HG03439 (cell line): Measurements from ENCODE around the gene SHB.
"Not testable (repeated sequence)": the region's sequence is repeated elsewhere in the genome, so short reads cannot be mapped to it uniquely, and the experiment has no call there.

Experiments
- ATAC-seq: cut with Tn5 transposase; IDR thresholded peaks from one replicate; pipeline ENCODE4 v1.9.1; 2021; ENCODE audit warnings: mild to moderate bottlenecking, moderate library complexity; ENCODE audit not compliant: unreplicated experiment

The SHB gene

DNA sequence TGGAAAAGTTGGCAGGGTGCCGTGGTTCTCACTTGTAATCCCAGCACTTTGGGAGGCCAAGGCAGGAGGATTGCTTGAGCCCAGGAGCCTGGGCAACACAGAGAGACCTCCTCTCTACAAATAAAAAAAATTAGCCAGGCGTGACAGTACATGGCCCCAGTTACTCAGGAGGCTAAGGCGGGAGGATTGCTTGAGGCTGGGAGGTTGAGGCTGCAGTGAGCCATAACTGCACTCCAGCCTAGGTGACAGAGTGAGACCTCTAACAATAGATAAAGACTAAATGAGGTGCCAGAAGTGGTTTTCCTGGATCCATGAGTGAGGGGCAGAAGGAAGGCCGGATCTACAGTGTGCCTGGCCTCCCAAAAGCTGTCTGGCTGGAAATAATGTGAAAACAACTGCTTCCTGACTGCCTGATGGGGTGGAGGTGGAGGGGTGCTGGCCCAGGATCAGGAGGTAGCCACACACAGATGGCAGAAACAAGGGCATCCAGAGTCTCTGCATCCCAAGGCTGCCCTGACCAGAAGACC, 4.1 kb downstream of the SHB start:
- ATAC-seq, result no peak

- ATAC-seq, result no peak
These were observed 5.7 kb downstream of the SHB start for GRCh38 chr9:38063363-38063707.

DNA sequence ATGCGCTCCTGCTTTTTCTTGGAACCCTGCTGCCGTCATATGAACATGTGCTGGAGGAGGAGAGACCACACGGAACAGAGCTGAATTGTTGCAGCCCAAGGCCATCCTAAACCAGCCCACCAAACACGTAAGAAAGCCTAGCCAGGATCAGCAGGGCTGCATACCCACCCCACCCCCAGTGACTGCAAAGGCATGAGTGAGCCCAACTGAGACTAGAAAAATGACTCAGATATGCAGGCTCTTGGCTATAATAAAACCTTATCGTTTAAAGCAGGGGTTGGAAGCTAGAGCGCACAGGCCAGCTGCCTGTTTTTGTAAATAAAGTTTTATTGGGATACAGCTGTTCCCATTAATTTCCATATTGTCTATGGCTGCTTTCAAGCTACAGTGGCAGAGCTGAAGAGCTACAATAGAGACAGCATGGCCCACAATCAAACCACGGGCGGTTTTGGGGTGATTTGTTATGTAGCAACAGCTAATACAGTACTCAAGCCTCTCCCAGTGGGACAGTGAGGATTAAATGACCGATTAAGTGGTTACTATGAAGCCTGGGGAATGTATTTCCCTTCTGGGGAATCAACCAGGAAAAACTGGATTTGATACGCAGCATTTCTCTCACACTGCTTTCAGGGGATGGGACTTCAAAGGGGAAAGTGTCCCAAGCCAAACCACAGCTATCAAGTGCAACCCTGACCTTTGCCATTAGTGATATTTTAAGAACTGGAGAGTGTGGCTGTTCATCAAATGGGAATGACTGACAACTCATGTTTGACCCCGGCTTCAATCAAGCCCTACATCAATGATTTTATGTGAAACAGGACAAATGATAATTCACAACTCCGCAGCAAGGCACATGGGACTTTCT, 6.3 kb downstream of the SHB start:
- ATAC-seq, result no peak

DNA sequence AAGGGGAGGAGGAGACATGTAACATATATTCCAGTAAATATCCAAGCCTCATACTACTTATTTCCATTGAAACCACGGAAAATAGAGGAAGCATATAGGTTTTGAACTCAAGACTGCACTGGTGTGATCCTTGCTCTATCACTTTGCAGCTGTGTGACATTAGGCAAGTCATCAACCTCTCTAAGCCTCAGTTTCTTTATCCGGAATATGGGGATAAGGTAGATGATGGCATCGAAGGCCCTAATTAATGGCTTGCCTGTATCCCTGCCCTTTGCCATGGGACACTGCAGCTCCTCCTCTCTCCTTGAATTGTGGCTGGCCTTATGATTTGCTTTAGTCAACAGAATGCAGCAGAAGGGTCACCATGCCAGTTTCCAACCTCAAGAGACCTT, 6.9 kb downstream of the SHB start:
- ATAC-seq, result no peak

DNA sequence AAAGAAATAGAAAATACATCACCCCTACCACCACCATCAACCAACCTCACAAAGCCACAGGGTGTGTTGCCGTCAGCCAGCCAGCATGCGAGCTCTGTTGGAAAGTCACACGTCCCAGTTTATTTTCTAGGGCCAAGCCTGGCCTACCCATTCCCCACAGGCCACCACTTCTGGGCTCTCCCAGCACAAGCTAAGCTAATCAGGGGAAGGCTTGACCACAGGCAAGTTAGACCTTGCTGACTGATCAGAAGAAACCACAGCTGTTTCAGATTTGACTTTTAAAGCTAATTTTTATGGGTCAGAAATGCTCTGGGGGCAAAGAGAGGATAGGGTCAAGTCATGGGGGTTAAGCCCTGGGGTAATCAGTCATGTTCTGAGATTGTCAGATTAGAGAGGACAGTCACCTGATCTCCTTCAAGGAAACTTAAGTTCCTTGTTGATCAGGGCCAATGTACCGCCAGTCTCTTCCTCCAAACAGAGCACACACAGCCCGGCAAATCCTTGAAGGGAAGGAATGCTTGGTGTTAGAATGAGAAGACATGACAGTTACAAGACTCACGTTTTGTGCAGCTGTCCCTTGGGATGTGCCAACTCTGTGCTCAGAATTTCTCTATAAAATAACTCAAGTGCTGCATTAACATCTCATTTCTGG, 7.6 kb downstream of the SHB start:
- ATAC-seq, result peak; percentile 60

DNA sequence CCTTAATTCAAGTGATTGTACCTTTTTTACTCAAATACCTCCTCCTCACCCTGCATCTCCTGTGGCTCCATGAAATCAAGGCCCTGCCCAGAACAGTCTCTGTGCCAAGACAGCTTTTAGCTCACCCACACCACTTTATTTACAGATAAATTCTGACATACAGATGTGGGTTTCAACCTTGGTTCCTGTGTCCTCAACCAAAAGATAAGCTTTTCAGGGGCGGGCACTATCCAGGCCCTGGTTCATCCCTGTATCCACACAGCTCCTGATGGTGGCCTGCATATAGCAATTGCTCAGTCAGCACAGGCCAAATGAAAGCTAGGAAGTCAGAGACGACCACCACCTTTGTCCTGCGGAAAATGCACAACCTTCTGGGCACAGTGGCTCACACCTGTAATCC, 8.3 kb downstream of the SHB start:
- no peak for ATAC-seq

GRCh38 chr9:38059233-38059936, 9.6 kb downstream of the SHB start:
- no peak for ATAC-seq

DNA sequence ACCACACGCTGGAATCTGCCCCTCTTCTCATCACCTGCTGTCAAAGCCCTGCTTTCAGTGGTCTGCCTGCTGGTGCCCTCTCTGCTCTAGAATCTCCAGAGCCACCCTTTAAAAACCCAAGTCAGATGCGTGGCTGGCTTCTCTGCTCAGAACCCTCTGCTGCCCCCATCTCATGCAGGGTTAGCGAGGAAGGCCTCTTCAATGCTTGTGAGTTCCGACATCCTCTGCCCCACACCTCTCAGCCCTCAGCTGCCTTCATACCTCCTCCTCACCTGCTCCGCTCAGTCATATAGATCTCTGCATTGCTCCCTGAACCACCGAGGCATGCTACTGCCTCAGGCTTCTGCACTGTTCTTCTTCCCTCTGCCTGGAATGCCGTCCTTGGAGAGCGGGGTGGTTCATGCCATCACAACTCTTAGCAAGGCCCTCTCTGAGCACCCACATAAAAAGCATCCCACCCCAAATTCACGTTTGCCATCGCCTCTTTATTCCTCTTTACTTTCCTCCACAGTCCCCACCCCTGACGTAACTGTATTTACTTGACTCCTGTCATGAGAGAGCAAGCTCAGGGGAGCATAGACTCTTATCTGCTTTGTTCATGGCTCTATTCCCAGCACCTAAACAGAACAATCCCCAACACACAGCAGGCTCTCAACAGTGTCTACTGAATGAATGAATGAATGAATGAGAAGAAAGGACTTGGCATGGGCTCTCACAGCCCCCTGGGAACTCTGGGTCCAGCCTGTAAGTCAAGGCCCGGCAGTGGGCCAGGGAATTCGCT, 10.4 kb downstream of the SHB start:
- ATAC-seq, result no peak

- no peak for ATAC-seq
These were observed 11.4 kb downstream of the SHB start for GRCh38 chr9:38057416-38058195.

DNA sequence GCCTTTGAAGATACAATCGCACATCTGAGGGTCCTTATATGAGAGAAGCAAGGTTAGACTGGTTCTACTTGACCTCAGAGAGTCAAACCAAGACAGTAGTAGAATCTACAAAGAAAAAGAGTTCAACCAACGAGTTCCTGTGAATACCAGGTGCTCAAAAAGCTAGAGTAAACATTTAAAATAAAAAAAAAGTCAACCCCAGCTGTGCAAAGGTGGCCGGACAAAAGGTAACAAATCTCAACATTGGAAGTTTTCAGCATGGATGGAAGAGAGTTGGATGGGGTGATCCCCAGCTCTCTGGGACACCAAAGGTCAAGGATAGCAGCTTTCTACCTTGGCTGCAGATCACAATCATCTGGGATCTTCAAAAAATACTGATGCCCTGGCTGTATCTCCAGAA, 14.4 kb downstream of the SHB start:
- no peak for ATAC-seq

DNA sequence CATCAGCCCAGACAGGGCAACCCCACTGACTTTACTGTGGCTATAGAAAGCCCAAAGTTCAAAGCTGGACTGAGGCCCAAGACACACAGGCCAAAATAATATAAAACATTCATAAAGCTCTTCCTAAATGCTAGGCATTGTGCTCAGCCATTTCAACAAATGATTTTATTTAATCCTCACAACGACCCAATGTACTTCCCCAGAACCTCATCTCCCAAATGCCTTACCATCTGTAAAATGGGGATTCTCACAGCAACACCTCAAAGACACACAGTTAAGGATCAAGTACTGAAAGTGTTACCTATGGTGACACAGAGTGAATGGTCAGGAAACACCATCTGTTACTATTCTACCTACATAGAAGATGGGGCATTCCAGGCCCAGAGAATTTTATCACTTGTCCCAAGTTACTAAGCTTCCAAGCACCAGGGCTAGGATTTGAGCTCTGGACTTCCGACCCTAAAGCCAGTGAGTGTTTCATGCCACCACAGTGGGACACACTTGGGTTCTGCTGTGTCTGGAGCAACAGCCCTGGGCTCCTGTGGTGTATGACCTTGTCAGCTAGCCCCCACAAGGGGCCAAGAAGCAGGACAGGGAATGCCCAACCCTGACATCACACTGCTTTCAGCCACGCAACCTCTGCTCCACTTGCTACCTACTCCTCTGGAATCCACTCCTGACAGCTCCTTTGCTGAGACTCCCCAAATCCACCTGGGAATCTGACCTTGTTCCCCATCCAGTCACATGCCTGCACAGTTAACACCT, 15.1 kb downstream of the SHB start:
- ATAC-seq, result no peak

DNA sequence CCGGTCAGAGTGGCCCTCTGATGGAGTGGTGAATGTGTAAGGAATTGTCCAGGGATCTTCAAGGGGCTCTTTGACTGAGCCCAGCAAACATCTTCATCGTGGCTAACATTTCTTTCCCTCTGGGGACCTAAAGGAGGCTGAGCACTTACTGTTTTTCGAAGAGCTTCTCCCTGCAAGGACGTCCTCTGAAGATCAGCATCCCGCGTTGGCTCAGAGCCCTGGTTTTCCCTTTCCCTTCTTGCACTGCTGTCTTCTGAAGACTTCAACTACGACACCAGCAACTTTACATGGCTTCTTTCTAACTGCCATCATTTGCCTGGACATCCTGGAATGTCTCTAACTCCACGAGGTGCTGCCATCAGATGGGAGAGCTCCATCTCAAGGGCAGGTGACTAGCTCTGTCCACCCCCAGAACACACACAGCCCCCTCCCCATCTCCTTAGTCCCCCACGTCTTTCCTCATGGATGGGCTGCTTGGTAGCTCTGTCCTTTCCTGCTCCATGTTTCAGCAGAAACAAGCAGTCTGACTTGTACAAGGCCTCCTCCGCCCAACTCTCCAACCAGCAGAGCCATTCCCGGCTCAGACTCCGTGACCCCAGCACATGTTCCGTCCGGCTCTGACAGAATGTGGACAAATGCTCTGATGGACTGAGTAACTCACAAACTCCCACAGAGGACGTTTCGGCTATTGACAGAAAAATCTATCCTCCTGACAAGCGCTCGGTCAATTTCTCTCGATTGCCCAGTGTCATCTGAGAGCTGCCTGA, 17.1 kb downstream of the SHB start:
- no peak for ATAC-seq

DNA sequence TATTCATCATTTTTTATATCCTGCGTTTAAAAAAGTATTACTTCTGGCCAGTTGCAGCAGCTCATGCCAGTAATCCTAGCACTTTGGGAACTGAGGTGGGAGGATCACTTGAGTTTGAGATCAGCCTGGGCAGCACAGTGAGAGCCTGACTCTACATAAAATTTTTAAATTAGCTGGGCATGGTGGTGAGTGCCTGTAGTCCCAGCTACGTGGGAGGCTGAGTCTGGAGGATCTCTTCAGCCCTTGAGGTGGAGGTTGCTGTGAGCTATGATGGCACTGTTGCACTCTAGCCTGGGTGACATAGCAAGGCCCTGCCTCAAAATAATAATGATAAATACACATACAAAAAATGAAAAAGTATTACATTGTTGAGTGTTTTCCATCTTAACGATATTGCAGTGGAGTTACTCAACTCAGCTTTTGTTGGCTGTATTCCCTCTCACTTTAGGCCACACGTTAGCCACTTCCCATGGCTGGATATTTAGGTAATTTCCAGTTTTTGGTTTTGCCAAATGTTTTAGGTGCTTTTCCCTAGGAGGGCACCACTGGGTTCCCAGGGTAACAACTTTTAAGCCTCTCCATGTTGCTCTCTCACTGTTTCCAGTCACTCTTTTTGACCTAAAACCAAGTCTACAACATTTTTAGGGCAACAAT, 20.6 kb downstream of the SHB start:
- ATAC-seq, result no peak

DNA sequence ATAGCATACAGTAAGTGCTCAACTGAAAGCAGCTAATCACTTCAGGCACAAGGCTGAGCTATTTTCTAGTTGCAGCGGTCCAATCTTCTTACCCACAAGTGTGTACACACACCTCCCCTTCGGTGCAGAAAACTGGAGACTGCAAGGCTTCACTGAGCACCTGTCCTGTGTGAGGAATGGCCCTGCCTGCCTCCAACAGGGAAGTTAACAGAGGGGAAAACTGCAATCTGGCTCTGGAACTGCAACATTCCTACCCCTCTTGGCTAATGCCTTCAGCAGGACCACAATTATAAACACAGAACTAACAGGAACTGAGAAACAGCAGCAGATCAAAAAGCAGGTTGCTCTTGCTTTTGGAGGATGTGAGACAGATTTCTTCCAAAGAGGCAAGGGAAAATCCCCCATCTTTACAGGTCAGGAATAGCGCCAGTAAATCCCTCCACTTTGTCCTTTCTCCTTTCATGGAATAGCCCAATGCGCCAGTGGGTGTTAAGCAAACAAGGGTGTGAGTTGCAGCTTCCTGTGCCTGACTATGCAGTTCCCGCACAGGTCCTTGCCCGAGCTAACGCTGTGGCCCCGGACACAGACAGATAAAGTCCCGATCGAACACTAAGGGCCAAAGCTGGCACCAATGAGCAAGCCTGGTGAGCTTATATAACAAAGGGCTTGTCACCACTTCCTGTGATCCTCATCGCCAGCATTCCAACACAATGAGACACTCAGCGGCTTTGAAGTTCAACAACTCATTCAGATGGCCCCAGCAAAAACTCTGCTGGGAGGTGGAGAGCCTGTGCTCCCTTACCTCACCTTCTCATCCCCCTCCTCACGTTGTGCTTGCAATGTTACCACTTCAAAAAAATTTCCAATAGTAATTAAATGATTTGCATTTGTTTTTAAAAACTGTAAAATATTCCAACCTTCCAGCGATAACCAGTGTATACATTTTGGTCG, 21.5 kb downstream of the SHB start:
- ATAC-seq, result no peak

GRCh38 chr9:38046661-38047300, 22.2 kb downstream of the SHB start:
- no peak for ATAC-seq

GRCh38 chr9:38045939-38046338, 23.1 kb downstream of the SHB start:
- ATAC-seq, result not testable (repeated sequence)

DNA sequence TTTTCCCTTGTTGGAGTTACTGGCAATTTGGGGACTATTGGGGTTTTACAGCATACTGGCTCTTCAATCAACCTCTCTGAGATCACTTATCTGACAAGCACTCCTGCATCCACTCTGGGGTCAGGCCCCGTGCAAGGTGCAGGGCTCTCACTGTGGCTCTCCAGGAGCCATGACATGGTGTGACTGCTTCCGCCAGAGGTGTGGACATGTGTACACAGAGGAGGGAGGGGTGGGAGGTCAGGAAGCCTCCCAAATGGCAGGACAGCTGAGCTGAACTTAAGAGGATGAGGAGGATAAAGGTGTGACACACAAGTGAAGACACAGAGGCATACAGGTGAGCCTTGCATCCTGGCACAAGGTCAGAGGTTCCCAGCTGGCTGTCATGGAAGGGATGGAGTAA, 24.3 kb downstream of the SHB start:
- ATAC-seq, result no peak
